KOPT-K1 (cell line): ENCODE measurements around the gene SSR3.
A peak's percentile ranks its signal among the peaks of the same experiment; 100 is the strongest.

Source experiments
- H3K27ac ChIP-seq: fragments of 200-600 bp; sonication (generic); 2 replicates; pipeline ENCODE4 v1.5.1; 2016; ENCODE audit warnings: antibody characterized with exemption, mild to moderate bottlenecking, low read depth, low read length; ENCODE audit not compliant: poor library complexity, severe bottlenecking
- H3K36me3 ChIP-seq: fragments of 200-600 bp; sonication (generic); 2 replicates; pipeline ENCODE4 v1.5.1; 2017; ENCODE audit warnings: antibody characterized with exemption, mild to moderate bottlenecking, low read length, moderate library complexity; ENCODE audit not compliant: insufficient read depth
- H3K9me3 ChIP-seq: fragments of 200-600 bp; sonication (generic); 2 replicates; pipeline ENCODE4 v1.5.1; 2017; ENCODE audit warnings: antibody characterized with exemption, low read length, mild to moderate bottlenecking; ENCODE audit not compliant: insufficient read depth, poor library complexity, severe bottlenecking

The SSR3 gene

GRCh38 chr3:156554515-156554841, 439 bp downstream of the SSR3 start:
- Histone ChIP-seq H3K36me3 (peaks cover 41% of the 10 kb centered on the region), H3K27ac (peak overlapping the region; percentile 82), H3K9me3 (no peaks in the 10 kb centered on the region)

DNA sequence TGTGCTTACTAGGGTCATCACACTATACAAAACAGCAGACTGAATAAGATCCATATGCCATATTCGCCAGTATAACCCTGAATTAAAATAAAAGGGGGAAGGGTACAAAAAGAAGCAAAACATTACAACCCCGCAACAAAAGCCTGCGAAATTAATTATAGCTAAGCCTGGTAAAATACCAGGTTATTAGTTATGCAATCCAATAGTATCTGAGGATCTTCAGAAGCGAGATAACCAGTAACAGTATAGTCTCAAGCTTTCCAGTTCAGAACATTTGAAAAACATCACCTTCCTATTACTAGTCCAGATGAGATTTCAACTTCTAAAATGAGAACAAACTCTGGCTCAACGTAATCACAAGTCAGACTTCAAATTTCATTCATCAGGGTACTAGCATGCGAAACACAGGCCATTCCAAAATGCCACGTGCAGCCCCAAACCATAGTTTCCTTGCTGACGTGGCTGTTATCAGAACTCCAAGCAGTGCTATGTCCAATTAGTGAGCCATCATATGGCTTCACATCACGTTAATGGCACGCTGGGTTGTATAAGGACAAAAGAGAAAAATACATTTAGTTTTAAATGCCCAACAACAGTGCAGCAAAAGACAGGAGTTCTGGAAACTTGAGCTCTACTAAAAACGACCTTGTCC, 1.1 kb downstream of the SSR3 start:
- no peaks in the 10 kb centered on the region for H3K9me3 ChIP-seq
- peaks cover 47% of the 10 kb centered on the region for H3K36me3 ChIP-seq
- H3K27ac ChIP-seq, result peak overlapping the region; percentile 82

DNA sequence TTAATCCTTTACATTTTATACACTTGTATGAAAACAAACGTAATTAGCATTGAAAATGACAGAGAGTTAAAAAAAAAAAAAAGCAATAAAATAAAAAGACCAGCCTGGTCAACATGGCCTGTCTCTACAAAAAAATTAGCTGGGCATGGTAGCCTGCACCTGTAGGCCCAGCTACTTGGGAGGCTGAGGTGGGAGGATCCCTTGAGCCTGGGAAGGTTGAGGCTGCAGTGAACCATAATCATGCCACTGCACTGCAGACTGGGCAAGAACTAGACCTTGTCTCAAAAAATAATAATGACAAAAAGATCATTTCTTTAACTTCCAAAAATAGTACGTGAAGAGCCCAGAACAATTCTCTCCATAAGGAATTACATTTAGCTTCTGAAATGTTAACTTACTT, 1.9 kb downstream of the SSR3 start:
- no peaks in the 10 kb centered on the region for H3K9me3 ChIP-seq
- no peak overlapping the region for H3K27ac ChIP-seq
- peaks cover 56% of the 10 kb centered on the region for H3K36me3 ChIP-seq

DNA sequence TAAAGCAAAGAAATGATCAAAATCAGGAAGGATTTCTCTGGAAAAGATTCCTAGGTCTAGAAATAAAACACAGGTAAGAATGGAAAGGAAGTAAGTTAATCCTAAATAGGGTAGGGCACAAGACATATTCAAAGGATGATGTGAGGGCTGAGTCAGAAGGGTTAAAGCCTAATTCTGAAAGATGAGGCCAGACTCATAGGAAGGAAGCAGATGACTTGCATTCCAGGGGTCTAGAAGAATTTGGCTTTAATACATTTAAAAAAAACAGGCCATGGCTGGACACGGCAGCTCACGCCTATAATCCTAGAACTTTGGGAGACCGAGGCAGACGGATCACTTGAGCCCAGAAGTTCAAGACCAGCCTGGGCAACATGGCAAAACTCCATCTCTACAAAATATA, 3.2 kb downstream of the SSR3 start:
- H3K27ac ChIP-seq, result no peak overlapping the region
- no peaks in the 10 kb centered on the region for H3K9me3 ChIP-seq
- H3K36me3 ChIP-seq, result peaks cover 68% of the 10 kb centered on the region

DNA sequence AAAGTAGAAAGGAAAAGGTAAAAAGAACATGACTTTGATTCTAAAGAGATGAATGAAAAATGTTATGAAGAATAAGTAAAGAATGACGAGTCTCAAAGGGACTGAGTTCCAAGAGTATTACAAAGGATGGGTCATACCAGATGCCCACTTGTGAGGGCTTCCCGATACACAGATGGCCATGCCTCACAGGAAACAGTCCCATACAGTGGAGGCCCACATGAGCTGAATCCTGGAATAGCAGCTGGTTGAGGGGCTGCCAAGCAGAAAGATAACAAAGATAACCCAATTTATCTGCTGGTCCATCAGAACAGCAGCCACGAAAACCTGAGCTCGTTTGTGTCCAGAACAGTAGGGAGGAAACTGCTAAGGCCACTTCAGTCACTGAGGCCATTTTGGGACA, 3.7 kb downstream of the SSR3 start:
- Histone ChIP-seq H3K9me3 (no peaks in the 10 kb centered on the region), H3K27ac (no peak overlapping the region), H3K36me3 (peaks cover 73% of the 10 kb centered on the region)

- H3K27ac ChIP-seq, result no peak overlapping the region
- peaks cover 97% of the 10 kb centered on the region for H3K36me3 ChIP-seq
- H3K9me3 ChIP-seq, result no peaks in the 10 kb centered on the region
Observed at GRCh38 chr3:156548902-156549301, 6.0 kb downstream of the SSR3 start.

- Histone ChIP-seq H3K27ac (no peak overlapping the region), H3K36me3 (peaks cover 100% of the 10 kb centered on the region), H3K9me3 (no peaks in the 10 kb centered on the region)
Observed at GRCh38 chr3:156548041-156548687, 6.8 kb downstream of the SSR3 start.

DNA sequence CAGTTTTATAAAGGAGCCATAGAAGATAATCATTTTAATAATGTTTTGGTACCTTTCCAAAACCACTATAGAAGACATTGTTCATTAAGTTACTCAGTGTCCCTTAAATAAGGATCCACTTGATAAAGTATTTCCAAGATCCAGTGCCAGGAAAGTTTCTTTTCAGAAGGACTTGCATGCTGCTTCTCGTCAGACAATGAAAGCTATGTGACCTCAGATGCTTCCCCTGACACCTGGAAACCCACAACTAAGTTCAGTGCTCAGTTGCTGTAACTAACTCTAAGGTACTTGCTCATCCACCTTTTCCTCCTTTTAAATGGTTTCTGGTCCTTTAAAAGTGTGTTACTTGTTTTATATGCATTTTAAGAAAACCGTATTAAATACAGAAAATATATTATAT, 7.3 kb downstream of the SSR3 start:
- H3K9me3 ChIP-seq, result no peaks in the 10 kb centered on the region
- no peak overlapping the region for H3K27ac ChIP-seq
- peaks cover 100% of the 10 kb centered on the region for H3K36me3 ChIP-seq

- no peak overlapping the region for H3K27ac ChIP-seq
- no peaks in the 10 kb centered on the region for H3K9me3 ChIP-seq
- H3K36me3 ChIP-seq, result peaks cover 100% of the 10 kb centered on the region
Observed at GRCh38 chr3:156543043-156543555, 11.8 kb downstream of the SSR3 start.

- Histone ChIP-seq H3K27ac (no peak overlapping the region), H3K9me3 (no peaks in the 10 kb centered on the region), H3K36me3 (peaks cover 100% of the 10 kb centered on the region)
Observed at GRCh38 chr3:156542101-156543042, 12.5 kb downstream of the SSR3 start.

- Histone ChIP-seq H3K36me3 (peaks cover 82% of the 10 kb centered on the region), H3K27ac (no peak overlapping the region), H3K9me3 (no peaks in the 10 kb centered on the region)
Observed at GRCh38 chr3:156539802-156540201, 15.1 kb downstream of the SSR3 start.

- Histone ChIP-seq H3K27ac (no peak overlapping the region), H3K36me3 (peaks cover 74% of the 10 kb centered on the region), H3K9me3 (no peaks in the 10 kb centered on the region)
Observed at GRCh38 chr3:156539051-156539450, 15.9 kb downstream of the SSR3 start.

- Histone ChIP-seq H3K27ac (no peak overlapping the region), H3K36me3 (peaks cover 51% of the 10 kb centered on the region), H3K9me3 (no peaks in the 10 kb centered on the region)
Observed at GRCh38 chr3:156536524-156537316, 18.2 kb downstream of the SSR3 start.

DNA sequence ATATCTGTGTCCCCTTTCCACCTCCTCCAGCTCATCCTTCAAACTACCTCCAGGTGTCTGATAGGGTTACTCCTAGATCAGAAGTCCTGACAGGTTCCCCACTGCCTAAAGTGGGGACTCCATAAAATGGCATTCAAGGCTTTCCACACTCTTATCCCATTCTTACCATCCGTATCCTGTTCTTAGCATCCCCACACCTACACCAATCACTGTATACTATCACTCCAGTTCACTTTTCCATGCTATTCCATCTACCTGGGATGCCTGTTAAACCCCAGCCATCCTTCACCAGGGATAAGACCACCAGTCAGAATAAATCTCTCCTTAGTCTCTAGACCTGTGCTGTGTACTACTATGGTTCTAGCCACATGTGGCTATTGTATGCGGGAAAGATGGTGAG, 19.1 kb downstream of the SSR3 start:
- Histone ChIP-seq H3K36me3 (peaks cover 42% of the 10 kb centered on the region), H3K9me3 (no peaks in the 10 kb centered on the region), H3K27ac (no peak overlapping the region)
